Left lobe of liver (tissue), 2 donors: ENCODE results near the gene WDPCP. TPM values are rescaled to one million over a fixed set of nuclear protein-coding genes. Genes with fewer than 3 reads are reported as not detected.
"Not testable (repeated sequence)": the region's sequence is repeated elsewhere in the genome, so short reads cannot be mapped to it uniquely, and the experiment has no call there.

Source experiments
- ATAC-seq: fragments of 200-7000 bp; cut with Tn5 transposase; one replicate; pipeline ENCODE4 v1.9.1; 2020; ENCODE audit warnings: mild to moderate bottlenecking, moderate library complexity
- DNase-seq: peaks from one replicate; pipeline ENCODE4 v3.0.0-alpha.2; 2020; ENCODE audit warnings: low spot score
- total RNA-seq: library from RNA; stranded (reverse); gene quantifications from one replicate; pipeline ENCODE4 v1.2.1, GENCODE V29; 2021
- donor health status: DM: no; HTN: no; CAD: no; lungs with moderate emphysema.
- donor health status: DM: no; HTN: yes; CAD: no.

WDPCP gene
- total RNA-seq, 1 donor from 2014 or later = 3.8 TPM

GRCh38 chr2:63374341-63374740, 213.9 kb downstream of the WDPCP start:
- no peak for ATAC-seq
- DNase-seq = no peak

- DNase-seq = no peak
- no peak for ATAC-seq
Observed at GRCh38 chr2:63372549-63372948, 215.7 kb downstream of the WDPCP start.

GRCh38 chr2:63369146-63369545, 219.1 kb downstream of the WDPCP start:
- DNase-seq = no peak
- no peak for ATAC-seq

- DNase-seq = no peak
- peak; percentile 34 for ATAC-seq
Observed at GRCh38 chr2:63364866-63365265, 223.4 kb downstream of the WDPCP start.

- not testable (repeated sequence) for ATAC-seq, DNase-seq
Observed at GRCh38 chr2:63357722-63358121, 230.6 kb downstream of the WDPCP start.

- no peak for DNase-seq
- ATAC-seq = no peak
Observed at GRCh38 chr2:63347361-63347760, 240.9 kb downstream of the WDPCP start.

GRCh38 chr2:63346411-63346810, 241.9 kb downstream of the WDPCP start:
- no peak for DNase-seq
- ATAC-seq = no peak

- no peak for DNase-seq
- ATAC-seq = no peak
Observed at GRCh38 chr2:63345285-63345633, 243.0 kb downstream of the WDPCP start.

GRCh38 chr2:63344575-63345284, 243.5 kb downstream of the WDPCP start:
- ATAC-seq (no peak), DNase-seq (no peak)

GRCh38 chr2:63343397-63344109, 244.7 kb downstream of the WDPCP start:
- ATAC-seq = no peak
- no peak for DNase-seq

- ATAC-seq (no peak), DNase-seq (no peak)
Observed at GRCh38 chr2:63340443-63340842, 247.8 kb downstream of the WDPCP start.

GRCh38 chr2:63334910-63335309, 253.4 kb downstream of the WDPCP start:
- DNase-seq (no peak), ATAC-seq (no peak)

GRCh38 chr2:63326473-63326872, 261.8 kb downstream of the WDPCP start:
- ATAC-seq = no peak
- no peak for DNase-seq

GRCh38 chr2:63323662-63324061, 264.6 kb downstream of the WDPCP start:
- not testable (repeated sequence) for ATAC-seq, DNase-seq

- DNase-seq, ATAC-seq: not testable (repeated sequence)
Observed at GRCh38 chr2:63321973-63322372, 266.3 kb downstream of the WDPCP start.

GRCh38 chr2:63320669-63321068, 267.6 kb downstream of the WDPCP start:
- ATAC-seq (no peak), DNase-seq (no peak)

- ATAC-seq (no peak), DNase-seq (no peak)
Observed at GRCh38 chr2:63310614-63311013, 277.7 kb downstream of the WDPCP start.

- DNase-seq = no peak
- no peak for ATAC-seq
Observed at GRCh38 chr2:63301481-63301880, 286.8 kb downstream of the WDPCP start.

GRCh38 chr2:63300835-63301234, 287.4 kb downstream of the WDPCP start:
- DNase-seq (no peak), ATAC-seq (no peak)

GRCh38 chr2:63287956-63288355, 300.3 kb downstream of the WDPCP start:
- no peak for DNase-seq
- ATAC-seq = no peak

- ATAC-seq, DNase-seq: not testable (repeated sequence)
Observed at GRCh38 chr2:63286520-63286919, 301.8 kb downstream of the WDPCP start.

- ATAC-seq (no peak), DNase-seq (no peak)
Observed at GRCh38 chr2:63283273-63283672, 305.0 kb downstream of the WDPCP start.

- ATAC-seq (no peak), DNase-seq (no peak)
Observed at GRCh38 chr2:63272560-63272959, 315.7 kb downstream of the WDPCP start.
